GM18519 (cell line): ENCODE results near the gene MAMSTR.

Experiments
- ATAC-seq: cut with Tn5 transposase; IDR thresholded peaks from one replicate; pipeline ENCODE4 v1.9.1; 2021; ENCODE audit warnings: mild to moderate bottlenecking, moderate library complexity; ENCODE audit not compliant: unreplicated experiment, low FRiP score

MAMSTR gene

DNA sequence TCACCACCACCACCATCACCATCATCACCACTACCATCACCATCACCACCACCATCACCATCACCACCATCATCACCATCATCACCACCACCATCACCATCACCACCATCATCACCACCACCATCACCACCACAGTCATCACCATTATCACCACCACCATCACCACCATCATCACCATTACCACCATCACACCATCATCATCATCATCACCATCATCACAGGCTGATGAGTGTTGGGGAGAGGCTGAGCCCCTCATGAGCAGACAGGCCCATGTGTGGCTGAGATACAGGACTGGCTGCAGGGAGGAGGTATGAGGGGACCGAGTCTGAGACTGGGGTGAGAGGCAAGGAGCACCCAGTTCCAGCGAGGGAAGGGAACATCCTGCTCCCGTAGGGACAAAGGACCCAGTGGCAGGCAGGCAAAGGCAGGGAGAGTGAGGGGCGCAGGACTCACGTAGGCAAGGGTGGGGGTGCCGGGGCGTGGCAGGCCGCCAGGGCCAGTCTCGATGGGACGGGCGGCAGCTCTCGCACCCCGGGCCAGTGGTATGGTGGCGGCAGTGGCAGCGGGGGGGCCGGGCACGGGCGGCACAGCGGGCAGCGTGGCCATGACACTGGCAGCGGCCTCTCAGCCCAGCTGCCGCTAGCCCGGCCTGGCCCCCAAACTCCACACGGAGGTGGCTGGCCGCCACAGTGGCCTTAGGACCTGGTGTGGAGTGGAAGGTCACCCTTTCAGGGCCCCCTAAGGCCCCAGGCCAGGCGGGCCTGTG is 49.4 kb downstream of the MAMSTR start:
- no peak for ATAC-seq

DNA sequence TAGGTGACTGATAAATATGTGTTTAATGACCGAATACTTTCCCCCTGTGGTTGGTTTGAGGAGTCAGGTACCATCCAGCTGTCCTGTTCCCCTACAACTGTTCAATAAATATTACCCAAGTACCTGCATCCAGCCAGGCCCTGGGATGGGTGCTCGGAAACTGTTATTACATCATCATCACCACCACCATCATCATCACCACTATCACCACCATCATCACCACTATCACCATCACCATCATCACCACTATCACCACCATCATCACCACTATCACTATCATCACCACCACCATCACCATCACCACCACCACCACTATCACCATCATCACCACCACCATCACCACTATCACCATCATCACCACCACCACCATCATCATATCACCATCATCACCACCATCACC is 50.8 kb downstream of the MAMSTR start:
- ATAC-seq, result no peak

DNA sequence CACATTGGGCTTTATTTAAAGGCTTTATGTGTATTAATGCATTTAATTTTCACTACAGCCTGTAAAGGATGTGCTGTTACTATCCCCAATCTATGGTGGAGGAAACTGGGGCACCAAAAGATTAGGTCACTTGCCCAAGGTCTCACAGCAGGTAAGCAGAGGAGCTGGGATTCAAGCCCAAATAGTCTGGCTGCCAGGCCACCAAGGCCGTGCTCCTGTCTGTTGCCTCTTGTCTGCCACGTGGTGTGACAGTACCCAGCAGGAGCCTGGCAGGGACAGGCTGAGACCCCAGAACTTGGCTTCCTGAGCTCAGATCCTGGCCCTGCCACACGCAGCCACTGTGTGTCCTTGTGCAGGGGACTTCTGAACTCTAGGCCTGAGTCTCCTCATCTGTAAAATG is 51.2 kb downstream of the MAMSTR start:
- no peak for ATAC-seq

DNA sequence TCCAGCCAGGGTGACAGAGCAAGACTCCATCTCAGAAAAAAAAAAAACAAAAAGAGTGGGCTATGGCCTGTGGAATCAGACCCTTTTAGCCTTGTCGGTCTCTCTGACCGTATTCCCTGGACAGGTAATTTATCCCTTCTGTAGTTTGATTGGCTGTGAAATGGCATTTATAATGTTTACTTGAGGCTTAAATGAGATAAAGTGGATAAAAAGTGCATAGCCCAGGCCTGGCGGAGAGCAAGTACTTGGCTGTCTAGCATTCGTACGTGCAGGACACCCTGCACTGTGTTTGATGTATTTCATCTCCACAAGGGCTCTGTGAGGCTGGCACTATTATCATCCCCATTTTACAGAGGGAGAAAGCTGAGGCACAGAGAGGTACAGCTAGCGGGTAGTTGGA is 53.7 kb downstream of the MAMSTR start:
- ATAC-seq, result no peak

DNA sequence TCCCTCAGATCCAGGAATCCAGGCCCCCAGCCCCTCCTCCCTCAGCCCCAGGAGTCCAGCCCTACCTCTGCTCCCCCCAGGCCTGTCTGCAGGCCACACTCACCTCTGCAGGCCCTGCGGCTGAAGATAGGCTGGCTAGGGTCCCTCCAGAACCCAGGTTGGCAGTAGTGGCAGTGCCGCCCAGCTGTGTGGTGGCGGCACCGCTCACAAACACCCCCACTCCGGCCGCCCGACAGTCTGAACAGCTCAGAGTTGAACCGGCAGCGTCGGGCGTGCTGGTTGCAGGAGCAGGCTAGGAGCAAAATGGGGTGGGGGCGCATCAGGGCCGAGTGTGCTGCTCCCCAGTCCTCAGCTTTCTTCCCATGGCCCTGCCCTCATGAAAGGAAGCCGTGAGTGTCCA is 55.0 kb downstream of the MAMSTR start:
- ATAC-seq, result no peak

DNA sequence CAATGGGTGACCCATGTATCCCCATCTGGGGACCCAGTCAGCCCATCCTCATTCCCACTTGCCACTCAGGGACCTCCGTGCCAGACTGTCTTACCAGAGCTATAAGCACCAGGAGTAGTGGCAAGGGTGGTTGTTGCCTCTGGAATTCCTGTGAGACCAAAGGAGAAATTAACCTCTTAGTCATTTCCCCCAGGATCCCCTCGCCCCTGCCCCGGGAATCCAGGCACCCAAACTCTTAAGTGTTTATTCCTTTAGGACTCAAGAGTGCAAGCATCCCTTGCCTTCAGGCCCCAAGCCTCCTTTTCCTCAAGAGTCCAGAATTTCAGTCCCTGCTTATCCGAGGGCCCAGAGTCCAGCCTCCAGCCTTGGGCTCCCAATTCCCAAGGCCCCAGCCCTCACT is 55.9 kb downstream of the MAMSTR start:
- ATAC-seq, result no peak
